Ishikawa (cell line): ENCODE results near the gene PDE4D.

Experiments used
- CEBPB ChIP-seq: IDR thresholded peaks from 2 replicates; pipeline ENCODE4 v1.6.1; 2012
- CREB1 ChIP-seq: IDR thresholded peaks from 2 replicates; pipeline ENCODE4 v1.6.1; 2012; ENCODE audit warnings: low read depth
- EGR1 ChIP-seq: IDR thresholded peaks from 2 replicates; pipeline ENCODE4 v1.6.1; 2012
- EP300 ChIP-seq: IDR thresholded peaks from 2 replicates; pipeline ENCODE4 v1.6.1; 2012; ENCODE audit warnings: borderline replicate concordance
- FOXM1 ChIP-seq: IDR thresholded peaks from 2 replicates; pipeline ENCODE4 v1.6.1; 2012; ENCODE audit warnings: low read depth, borderline replicate concordance
- MAX ChIP-seq: IDR thresholded peaks from 2 replicates; pipeline ENCODE4 v1.6.1; 2012
- NFIC ChIP-seq: IDR thresholded peaks from 2 replicates; pipeline ENCODE4 v1.6.1; 2012
- RAD21 ChIP-seq: IDR thresholded peaks from 2 replicates; pipeline ENCODE4 v1.6.1; 2012; ENCODE audit warnings: low read depth
- TAF1 ChIP-seq: IDR thresholded peaks from 2 replicates; pipeline ENCODE4 v1.6.1; 2012; ENCODE audit warnings: low read depth, mild to moderate bottlenecking
- TCF12 ChIP-seq: IDR thresholded peaks from 2 replicates; pipeline ENCODE4 v1.6.1; 2012; ENCODE audit warnings: low read depth
- TEAD4 ChIP-seq: IDR thresholded peaks from 2 replicates; pipeline ENCODE4 v1.6.1; 2012
- YY1 ChIP-seq: IDR thresholded peaks from 2 replicates; pipeline ENCODE4 v1.6.1; 2012; ENCODE audit warnings: low read depth
- ZBTB7A ChIP-seq: IDR thresholded peaks from 2 replicates; pipeline ENCODE4 v1.6.1; 2012; ENCODE audit warnings: low read depth
- TF ChIP-seq, protein P1 (sequence below): IDR thresholded peaks from 2 replicates; pipeline ENCODE4 v1.6.1; 2012
- TF ChIP-seq, protein P2 (sequence below): IDR thresholded peaks from 2 replicates; pipeline ENCODE4 v1.6.1; 2012; ENCODE audit warnings: low read depth, mild to moderate bottlenecking

The PDE4D gene

GRCh38 chr5:59759600-59760351 lies 133.8 kb downstream of the PDE4D start:
- no peak for TF ChIP-seq EP300
- TF ChIP-seq MAX = no peak
- TF ChIP-seq ZBTB7A = no peak
- TF ChIP-seq, protein P1, sequence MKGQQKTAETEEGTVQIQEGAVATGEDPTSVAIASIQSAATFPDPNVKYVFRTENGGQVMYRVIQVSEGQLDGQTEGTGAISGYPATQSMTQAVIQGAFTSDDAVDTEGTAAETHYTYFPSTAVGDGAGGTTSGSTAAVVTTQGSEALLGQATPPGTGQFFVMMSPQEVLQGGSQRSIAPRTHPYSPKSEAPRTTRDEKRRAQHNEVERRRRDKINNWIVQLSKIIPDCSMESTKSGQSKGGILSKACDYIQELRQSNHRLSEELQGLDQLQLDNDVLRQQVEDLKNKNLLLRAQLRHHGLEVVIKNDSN = no peak
- no peak for TF ChIP-seq CEBPB
- TF ChIP-seq FOXM1 = no peak
- no peak for TF ChIP-seq YY1
- TF ChIP-seq NFIC = no peak
- TF ChIP-seq CREB1 = no peak
- TF ChIP-seq, protein P2, sequence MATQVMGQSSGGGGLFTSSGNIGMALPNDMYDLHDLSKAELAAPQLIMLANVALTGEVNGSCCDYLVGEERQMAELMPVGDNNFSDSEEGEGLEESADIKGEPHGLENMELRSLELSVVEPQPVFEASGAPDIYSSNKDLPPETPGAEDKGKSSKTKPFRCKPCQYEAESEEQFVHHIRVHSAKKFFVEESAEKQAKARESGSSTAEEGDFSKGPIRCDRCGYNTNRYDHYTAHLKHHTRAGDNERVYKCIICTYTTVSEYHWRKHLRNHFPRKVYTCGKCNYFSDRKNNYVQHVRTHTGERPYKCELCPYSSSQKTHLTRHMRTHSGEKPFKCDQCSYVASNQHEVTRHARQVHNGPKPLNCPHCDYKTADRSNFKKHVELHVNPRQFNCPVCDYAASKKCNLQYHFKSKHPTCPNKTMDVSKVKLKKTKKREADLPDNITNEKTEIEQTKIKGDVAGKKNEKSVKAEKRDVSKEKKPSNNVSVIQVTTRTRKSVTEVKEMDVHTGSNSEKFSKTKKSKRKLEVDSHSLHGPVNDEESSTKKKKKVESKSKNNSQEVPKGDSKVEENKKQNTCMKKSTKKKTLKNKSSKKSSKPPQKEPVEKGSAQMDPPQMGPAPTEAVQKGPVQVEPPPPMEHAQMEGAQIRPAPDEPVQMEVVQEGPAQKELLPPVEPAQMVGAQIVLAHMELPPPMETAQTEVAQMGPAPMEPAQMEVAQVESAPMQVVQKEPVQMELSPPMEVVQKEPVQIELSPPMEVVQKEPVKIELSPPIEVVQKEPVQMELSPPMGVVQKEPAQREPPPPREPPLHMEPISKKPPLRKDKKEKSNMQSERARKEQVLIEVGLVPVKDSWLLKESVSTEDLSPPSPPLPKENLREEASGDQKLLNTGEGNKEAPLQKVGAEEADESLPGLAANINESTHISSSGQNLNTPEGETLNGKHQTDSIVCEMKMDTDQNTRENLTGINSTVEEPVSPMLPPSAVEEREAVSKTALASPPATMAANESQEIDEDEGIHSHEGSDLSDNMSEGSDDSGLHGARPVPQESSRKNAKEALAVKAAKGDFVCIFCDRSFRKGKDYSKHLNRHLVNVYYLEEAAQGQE = no peak
- TF ChIP-seq RAD21 = no peak
- TF ChIP-seq TEAD4 = no peak
- TF ChIP-seq EGR1 = no peak
- TF ChIP-seq TAF1 = no peak
- no peak for TF ChIP-seq TCF12

- no peak for TF ChIP-seq FOXM1
Measured at GRCh38 chr5:59758566-59758965, 135.0 kb downstream of the PDE4D start.

DNA sequence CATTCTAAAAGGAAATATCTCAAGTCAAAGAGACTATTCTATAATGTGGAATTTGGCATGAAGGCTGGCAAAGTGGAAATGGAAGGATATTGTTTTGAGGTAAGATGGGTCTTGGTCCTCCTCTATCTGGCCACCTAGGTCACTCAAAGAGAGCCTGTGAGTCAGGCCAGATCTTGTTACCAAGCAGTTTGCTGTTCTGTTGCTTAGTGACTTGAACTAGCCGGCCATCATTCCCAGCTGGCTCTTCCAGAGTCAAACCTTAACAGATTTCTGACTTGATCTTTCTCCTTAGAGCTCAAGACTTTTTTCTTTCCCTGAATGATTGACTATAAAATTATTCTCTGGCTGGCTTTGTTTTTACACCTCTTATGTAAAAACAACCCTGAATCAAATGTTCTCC lies 136.1 kb downstream of the PDE4D start:
- TF ChIP-seq YY1 (no peak), CEBPB (no peak), TAF1 (no peak), TCF12 (no peak), RAD21 (no peak), NFIC (no peak), EP300 (no peak), TEAD4 (no peak), EGR1 (no peak)
- TF ChIP-seq, protein P1 = no peak
- TF ChIP-seq, protein P2 = no peak

DNA sequence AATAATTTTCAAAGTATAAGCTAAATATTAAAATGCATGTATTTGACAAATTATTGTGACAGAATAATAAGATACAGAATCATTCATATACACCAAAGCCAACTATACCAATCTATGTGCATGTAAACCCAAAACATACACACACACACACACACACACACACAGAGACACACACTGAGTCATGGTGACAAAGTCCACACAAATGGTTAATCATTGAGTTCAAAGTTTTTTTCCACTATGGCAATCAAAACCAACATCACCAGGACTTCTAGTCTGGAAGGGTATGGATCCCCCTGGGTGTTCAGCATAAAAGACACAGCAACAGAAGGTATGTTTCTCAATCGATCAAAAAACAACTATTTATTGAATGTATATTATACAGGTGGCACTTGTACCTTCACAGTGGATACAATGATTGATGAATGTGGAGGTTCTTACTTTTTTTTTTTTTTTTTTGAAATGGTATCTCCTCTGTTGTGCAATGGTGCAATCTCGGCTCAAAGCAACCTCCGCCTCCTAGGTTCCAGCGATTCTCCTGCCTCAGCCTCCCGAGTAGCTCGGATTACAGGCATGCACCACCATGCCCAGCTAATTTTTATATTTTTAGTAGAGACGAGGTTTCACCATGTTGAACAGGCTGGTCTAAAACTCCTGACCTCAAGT lies 137.0 kb downstream of the PDE4D start:
- TF ChIP-seq, protein P1 = no peak
- no peak for TF ChIP-seq EP300
- TF ChIP-seq TAF1 = no peak
- no peak for TF ChIP-seq YY1
- TF ChIP-seq TCF12 = no peak
- no peak for TF ChIP-seq RAD21
- TF ChIP-seq MAX = no peak
- TF ChIP-seq FOXM1 = no peak
- no peak for TF ChIP-seq CEBPB
- TF ChIP-seq, protein P2 = no peak
- no peak for TF ChIP-seq ZBTB7A
- TF ChIP-seq CREB1 = no peak
